ENCODE data around the gene VSIG2. TPM values are rescaled to one million over a fixed set of nuclear protein-coding genes. Genes with fewer than 3 reads are reported as not detected.

VSIG2 gene
- total RNA-seq, 1 experiment from 2014 or later, result not detected

DNA sequence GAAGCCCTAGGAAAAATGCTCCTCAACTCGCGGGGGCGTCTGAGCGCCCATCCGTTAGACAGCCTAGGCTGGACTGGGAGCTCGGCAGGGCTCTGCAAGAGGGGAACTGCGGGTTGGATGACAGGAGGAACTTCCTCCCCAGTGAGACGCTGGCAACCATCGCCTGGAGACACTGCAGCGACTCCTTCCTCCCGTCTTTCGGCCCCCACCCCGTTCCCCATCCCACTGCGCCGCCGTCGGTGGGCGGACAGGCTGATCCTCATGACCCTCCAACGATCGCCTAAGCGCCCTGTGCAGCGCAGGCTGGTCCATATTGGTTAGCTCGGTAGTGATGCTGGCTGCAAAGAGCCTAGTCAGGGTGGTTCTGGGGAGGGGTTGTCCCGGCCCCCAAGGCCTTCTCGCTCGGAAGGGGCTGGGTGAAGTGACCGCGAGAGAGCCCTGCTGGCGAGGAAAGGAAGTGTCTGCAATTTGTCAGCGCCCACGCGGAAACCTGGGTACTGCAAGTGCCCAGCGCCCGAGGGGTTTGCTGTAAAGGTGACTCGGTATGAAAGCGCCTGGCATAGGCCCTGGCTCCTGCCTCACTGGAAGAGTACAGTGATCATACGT lies 11.7 kb downstream of the VSIG2 start:
- H3K36me3 ChIP-seq, result no peaks in the 10 kb centered on the region
- peak; percentile 52 for DNase-seq
- no peaks in the 10 kb centered on the region; the same call in 1 of the 2 replicates for H3K27me3 ChIP-seq
- H3K4me3 ChIP-seq, result peak overlapping the region; percentile 58
- no peaks in the 10 kb centered on the region for H3K9me3 ChIP-seq

DNA sequence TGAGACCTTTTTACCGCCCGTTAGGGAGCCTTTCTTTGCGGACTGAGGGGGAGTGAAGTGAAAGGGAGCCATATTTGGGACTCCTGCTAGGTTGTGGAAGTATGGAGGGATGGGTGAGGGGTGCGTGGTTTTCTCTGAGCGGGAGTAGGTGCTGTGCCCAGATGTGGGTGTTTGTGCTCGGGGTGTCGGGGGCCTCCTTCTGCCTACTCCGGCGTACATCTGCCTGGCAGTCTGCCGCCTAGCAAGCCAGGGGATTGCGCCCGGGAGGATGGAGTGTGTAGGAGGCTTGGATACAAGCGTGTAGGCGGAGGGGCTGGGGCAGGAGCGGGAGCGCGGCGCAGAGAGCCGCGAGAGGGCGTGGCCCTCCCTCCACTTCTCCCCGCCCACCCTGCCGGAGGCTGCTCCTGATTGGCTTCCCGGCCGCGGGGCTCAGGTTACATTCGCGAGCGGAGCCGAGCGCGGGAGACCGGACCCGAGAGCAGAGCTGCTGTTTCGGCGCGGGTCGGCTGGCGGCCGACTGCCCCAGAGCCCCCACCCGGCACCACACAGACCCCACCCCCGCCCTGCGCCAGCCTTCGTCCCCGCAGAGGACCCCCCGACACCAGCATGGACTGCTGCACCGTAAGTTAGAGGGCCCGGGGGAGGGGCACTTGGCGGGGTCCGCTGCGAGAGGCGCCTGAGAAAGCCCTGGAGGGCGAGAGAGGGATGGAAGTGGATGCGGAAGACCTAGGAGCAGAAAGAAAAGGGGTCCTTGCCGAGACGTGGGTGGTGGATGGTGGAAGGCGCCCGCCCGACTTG lies 12.4 kb downstream of the VSIG2 start, which contains the start of gene NRGN:
Gene NRGN (plus strand): TSS at position 464 of the 798 bp plus-strand sequence. CDS start 143 bp downstream, at position 607.
- Histone ChIP-seq H3K27me3 (no peaks in the 10 kb centered on the region; the same call in 1 of the 2 replicates), H3K4me3 (peak within 1 kb of the TSS; percentile 58), H3K36me3 (no peaks in the 10 kb centered on the region), H3K9me3 (no peaks in the 10 kb centered on the region)
- peak; percentile 91 for DNase-seq

DNA sequence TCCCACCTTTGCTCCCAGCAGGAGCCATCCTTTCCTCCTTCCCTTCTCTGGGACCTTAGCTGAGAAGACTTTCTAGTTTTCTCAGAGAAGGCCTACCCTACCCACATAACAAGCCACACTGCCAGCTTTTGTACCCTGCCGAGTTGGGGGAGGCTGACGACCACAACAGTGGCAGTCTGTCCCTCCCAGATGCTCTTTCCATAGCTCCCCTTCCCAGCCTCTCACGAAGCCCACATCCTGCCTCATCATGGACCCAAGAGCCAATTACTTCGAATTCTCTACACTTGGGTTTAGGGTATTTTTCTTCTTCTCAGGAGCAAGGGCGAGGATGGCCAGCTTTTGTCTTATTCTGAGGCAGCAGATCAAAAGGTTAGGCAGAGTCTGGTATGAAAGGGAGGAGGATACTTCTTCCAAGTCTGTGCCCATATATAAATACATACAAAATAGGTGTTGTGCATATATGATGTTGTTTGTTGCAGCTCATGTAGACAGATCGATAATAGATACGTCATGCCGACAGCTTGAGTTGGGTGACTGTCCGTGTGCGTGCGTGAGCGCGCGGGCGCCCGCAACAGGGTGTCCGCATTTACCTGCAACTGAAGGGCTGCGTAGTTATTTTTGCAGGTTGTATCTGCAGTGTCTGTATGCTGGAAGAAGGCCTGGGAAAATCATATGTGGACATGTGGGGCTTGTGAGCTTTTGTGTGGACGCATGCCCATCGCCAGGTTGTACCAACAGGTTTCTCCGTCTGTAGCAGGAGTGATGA lies 13.2 kb downstream of the VSIG2 start:
- peak overlapping the region; percentile 58 for H3K4me3 ChIP-seq
- no peaks in the 10 kb centered on the region for H3K9me3 ChIP-seq
- DNase-seq, result no peak
- no peaks in the 10 kb centered on the region; the same call in 1 of the 2 replicates for H3K27me3 ChIP-seq
- no peaks in the 10 kb centered on the region for H3K36me3 ChIP-seq

DNA sequence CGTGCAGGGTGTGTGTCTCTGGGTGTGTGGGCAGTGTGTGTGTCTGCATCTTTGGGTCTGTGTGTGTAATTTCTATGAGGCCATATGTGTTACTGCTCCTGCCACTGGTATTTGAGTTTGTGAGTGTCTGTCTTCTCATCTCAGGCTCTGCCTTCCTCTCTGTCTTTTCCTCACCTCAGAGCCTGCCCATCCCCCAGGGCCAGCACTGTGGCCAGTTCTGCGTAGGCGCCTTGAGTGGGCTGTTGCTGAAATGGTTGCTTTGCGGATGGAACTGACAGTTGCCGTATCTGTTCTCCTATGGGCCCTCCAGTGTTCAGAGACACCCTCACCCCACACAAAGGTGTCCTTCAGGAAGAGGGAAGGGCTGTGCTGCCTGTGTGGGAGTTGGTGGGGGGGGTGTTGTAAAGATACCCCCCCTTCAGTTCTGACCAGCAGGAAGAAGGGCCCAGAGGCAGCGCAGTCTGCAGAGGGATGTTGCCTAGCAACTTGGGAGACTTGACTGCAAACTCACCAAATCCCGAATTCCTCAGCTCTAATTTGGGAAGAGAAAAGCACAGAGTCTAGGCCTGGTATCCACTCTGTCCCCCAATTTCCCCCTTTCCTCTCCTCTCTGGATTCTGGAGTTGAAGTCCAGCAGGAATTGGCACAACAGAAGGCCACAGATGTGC lies 14.3 kb downstream of the VSIG2 start:
- no peaks in the 10 kb centered on the region for H3K36me3 ChIP-seq
- no peak for DNase-seq
- no peaks in the 10 kb centered on the region; the same call in 1 of the 2 replicates for H3K27me3 ChIP-seq
- H3K4me3 ChIP-seq, result no peak overlapping the region
- H3K9me3 ChIP-seq, result no peaks in the 10 kb centered on the region

DNA sequence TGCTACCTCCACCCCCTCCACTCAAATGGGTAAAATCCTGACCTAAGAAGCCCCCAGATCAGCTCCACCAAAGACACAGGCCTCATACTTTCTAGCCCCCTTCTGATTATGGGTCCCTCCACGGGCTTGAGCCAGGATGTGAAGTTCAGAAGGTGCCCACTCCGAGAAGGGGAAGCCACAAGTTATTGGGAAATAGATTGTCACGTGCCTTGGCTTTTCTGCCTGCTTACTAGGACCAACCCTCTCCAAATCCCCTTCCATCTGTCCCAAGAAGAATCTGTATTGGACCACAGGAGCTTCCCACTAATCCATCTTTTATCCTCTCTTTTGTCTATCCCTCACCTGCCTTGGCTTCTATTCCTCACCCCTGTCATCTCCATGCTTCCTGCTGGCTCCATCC lies 15.3 kb downstream of the VSIG2 start:
- H3K4me3 ChIP-seq, result no peak overlapping the region
- no peaks in the 10 kb centered on the region for H3K9me3 ChIP-seq
- no peak for DNase-seq
- H3K36me3 ChIP-seq, result no peaks in the 10 kb centered on the region
- H3K27me3 ChIP-seq, result no peaks in the 10 kb centered on the region; the same call in 1 of the 2 replicates

DNA sequence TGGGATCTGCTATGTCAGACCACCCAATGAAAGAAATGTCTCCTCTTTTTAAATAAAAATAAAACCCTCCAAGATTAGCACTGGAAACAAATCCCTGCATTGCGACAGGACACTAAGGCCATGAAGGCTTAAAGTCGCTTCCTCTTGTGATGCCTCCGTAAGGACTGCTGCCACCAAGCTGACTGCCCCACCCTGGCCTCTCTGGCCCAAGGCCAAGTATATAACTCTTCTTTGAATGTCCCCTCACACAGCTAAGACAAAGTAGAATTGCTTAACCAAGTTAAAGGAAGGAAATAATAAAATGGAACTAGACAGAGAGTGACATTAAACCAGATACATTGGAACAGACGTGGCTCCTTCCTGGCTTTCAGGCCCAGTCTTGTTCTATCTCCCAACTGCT lies 19.8 kb downstream of the VSIG2 start:
- no peak for DNase-seq
- H3K36me3 ChIP-seq, result no peaks in the 10 kb centered on the region
- H3K4me3 ChIP-seq, result no peak overlapping the region
- H3K9me3 ChIP-seq, result no peaks in the 10 kb centered on the region
- H3K27me3 ChIP-seq, result peaks cover 2% of the 10 kb centered on the region; the same call in 1 of the 2 replicates

DNA sequence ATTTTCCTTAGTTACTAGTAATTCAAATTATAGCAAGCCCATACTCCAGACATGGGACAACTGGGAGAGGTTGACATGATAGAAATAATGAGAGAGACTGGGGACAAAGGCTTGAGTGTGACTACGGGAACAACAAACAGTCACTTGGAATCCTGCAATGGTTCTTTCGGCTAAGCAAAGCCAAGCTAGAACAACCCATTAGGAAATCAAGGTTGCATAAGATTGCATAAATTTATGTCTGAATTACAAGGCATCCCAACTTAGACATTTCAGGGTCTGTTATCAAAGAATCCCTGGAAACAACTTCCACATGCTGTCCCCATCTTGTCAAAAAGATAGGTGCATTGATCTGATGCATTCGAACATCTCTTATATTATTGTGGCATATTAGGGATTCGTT lies 22.5 kb downstream of the VSIG2 start:
- H3K4me3 ChIP-seq, result no peak overlapping the region

DNA sequence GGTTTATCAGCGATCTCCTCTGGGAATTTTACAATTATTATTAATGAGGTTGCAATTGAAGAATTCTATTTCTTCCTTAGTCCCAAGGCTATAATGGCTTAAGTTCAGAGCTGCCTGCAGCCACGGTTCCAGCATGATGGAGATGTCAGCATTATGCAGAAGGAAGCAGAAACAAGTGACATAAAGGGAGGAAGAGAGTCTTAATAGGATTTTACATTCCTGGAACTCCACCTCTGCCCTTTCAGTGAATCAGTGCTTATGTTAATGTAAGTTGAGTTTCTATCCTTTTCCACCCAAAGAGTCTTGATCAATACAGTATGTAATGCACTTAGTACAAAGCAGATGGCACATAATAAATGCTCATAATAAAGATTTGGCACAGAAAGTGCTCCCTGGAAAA lies 23.9 kb downstream of the VSIG2 start:
- Histone ChIP-seq H3K27me3 (peaks cover 7% of the 10 kb centered on the region; the same call in 1 of the 2 replicates), H3K9me3 (no peaks in the 10 kb centered on the region), H3K4me3 (no peak overlapping the region), H3K36me3 (no peaks in the 10 kb centered on the region)
- no peak for DNase-seq

More for the DNA sequence above, 22.5 kb downstream of the VSIG2 start:
- no peaks in the 10 kb centered on the region for H3K36me3 ChIP-seq
- H3K9me3 ChIP-seq, result no peaks in the 10 kb centered on the region
- H3K27me3 ChIP-seq, result 0 out of 2 replicates have a peak, but pooled peaks cover 2% of the 10 kb centered on the region
- no peak for DNase-seq

DNA sequence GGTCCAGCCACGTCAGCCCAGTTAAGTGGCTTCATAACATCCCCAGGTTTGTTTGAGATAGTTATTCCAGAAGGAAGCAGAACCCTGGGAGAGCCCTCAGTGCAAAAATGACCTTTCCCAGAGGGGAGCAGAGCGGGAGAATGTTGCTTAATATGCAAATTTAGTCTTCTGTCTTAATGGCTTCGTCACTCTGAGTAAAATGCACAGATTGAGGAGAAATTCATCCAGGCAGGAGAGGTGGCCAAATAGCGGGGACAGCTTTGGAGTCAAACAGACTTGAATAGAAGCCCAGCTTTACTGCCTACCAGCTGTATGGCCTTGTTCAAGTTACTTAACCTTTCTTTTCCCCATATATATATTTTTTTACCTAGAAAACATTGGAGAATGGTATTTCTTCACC lies 24.6 kb downstream of the VSIG2 start:
- no peaks in the 10 kb centered on the region for H3K36me3 ChIP-seq
- H3K27me3 ChIP-seq, result peaks cover 10% of the 10 kb centered on the region; the same call in 1 of the 2 replicates
- no peaks in the 10 kb centered on the region for H3K9me3 ChIP-seq
- H3K4me3 ChIP-seq, result no peak overlapping the region
- no peak for DNase-seq

DNA sequence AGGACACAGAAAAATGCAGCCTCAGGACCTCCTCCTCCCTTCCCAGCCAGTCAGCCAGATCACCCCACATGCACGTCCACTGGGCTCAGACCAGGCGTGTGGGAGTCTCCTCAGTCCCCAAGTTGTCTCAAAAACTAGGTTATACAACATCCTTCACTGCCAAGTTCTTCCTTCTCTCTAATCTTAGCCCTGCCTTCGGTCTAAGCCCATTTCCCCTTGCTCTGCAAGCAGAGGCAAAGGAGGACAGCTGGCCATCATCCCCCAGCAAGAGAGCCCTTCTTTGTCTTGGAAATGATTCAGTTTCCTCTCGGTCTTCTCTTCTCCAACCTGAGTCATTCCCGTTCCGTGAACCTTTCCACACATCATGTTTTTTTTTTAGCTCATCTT lies 26.3 kb downstream of the VSIG2 start:
- Histone ChIP-seq H3K4me3 (no peak overlapping the region), H3K27me3 (peaks cover 13% of the 10 kb centered on the region), H3K9me3 (no peaks in the 10 kb centered on the region), H3K36me3 (no peaks in the 10 kb centered on the region)
- DNase-seq, result no peak

DNA sequence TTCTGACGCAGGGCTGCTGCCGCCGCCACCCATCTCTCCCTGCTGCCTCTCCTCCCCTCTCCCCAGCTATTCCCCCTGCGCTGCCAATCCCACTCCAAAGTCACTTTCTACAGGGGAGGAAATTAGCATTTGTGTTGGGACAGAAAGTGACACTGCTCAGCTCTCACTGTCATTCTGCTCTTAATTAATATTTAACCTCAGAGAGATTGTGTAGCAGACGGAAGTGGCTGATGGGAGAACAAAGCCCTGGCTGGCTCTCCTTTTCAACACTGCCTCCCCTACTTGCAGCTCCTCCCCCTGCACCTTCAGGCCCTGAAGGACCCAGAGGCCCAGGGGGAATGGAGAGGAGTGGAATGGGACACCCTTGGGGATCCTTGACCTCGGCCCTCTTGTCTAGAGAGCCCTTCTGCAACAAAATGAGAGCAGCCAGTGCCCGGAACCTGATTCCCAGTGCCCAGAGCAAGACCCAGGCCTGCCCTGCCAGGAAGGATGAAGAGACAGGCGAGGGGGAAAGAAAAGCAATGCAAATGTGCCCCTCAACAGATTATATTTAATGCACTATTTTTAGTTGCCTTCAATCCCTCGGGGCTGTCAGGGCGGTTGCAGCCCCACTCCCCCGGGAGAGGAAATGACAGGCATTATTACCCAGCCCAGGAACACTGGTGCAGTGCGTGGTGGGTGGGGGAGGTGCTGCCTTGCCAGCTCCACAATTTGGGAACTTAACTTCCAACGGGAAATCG lies 26.9 kb downstream of the VSIG2 start:
- Histone ChIP-seq H3K9me3 (no peaks in the 10 kb centered on the region), H3K36me3 (no peaks in the 10 kb centered on the region), H3K4me3 (no peak overlapping the region), H3K27me3 (peaks cover 14% of the 10 kb centered on the region)
- DNase-seq, result no peak

DNA sequence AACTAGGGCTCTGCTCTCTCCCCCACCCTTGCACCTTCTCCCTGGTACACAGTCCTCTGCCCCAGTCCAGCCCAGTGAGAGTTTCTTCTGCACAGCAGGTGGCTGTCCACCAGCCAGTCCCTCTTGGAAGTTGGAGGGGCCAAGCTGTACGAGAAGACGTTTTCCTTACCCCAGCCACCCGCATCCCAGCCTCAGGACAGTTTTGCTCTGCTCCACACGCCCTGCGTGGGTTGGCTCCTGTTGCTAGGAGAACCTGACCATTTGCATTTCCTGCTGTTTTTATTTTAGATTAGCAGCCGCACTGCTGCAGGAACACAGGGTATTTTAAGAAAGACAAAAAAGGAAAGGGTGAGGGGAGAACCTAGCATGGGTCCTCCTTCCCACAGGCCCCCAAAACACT lies 29.9 kb downstream of the VSIG2 start:
- Histone ChIP-seq H3K9me3 (no peaks in the 10 kb centered on the region), H3K27me3 (peaks cover 28% of the 10 kb centered on the region), H3K4me3 (no peak overlapping the region), H3K36me3 (no peaks in the 10 kb centered on the region)
- no peak for DNase-seq

DNA sequence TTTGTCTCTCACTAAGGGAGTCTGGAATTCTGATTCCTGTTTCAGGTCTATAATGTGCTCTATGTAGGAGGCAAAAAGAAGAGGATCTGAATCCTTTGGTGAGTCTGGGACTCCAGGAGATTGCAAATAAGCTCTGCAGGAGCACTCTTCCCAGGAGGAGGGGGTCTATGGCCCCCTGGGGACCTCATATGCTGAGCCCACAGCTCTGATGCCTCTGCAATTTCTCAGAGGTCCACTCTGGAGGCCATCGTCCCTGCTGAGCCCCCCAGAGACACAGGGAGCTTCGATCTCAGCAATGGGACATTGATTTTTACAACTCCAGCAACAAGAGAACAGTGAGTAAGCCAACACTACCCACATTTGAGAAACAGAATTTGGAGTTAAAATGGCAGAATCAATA lies 32.5 kb downstream of the VSIG2 start:
- peaks cover 28% of the 10 kb centered on the region for H3K27me3 ChIP-seq
- no peaks in the 10 kb centered on the region for H3K36me3 ChIP-seq
- no peaks in the 10 kb centered on the region for H3K9me3 ChIP-seq
- DNase-seq, result no peak
- no peak overlapping the region for H3K4me3 ChIP-seq

DNA sequence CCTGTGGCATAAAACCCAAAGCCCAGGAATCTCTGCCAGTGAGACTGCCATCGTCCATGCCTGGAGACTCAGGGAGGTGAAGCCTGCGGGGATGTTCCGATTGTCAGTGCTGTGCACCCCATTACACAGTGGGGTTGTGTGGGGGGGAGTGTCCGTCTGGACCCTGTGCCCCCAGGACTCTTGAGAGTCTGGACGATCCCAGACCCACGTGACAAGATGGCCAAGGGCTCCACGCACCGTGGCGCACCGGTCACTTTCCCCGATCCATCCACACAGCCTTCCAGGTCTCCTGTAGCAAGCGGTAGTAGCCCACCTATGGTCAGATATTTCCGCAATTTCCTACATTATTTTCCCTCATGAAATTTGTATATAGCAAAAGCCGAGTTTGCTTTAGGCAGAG lies 33.3 kb downstream of the VSIG2 start:
- Histone ChIP-seq H3K36me3 (no peaks in the 10 kb centered on the region), H3K4me3 (no peak overlapping the region), H3K9me3 (no peaks in the 10 kb centered on the region), H3K27me3 (peaks cover 24% of the 10 kb centered on the region)
- DNase-seq, result no peak

DNA sequence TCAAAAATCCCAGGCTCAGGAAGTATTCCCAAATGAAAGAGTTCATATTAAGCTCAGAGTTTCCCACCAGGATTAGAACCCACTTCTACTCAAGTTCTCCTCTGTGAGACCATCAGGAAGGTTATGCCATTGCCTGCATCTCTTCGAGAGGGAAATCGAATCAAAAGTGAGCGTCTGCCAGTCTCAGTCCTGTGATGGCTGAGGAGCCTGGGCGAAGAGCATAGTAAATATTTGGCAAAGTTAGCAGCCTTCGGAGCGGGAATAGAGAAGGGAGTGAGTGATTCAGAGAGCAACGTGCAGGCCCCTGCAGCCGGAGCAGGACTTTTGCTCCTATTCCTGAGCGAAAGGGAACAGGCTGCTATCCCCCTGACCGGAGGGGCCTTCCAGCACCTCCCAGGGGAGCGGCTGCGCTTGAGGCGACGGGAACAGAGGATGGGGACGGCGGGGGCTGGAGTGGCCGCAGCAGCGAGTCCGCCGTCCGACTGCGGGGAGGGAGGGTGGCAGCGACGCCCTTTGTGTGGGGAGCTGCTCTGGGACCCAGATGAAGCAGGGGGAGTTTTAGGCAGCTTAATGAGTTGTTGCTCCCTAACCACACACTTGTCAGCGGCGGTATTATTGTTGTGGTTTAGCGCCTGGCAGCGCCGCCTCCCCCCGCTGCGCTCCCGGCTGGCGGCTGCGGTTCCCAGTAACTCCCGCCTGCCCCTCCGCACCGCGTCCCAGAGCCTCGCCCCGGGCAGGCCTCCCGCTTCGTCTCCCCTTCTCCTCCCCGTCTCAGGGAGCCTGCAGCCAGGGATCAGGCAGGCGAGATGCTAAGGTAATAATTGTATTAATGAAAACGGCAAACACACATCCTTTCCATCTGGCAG lies 34.0 kb downstream of the VSIG2 start:
- Histone ChIP-seq H3K36me3 (no peaks in the 10 kb centered on the region), H3K27me3 (peaks cover 22% of the 10 kb centered on the region), H3K9me3 (no peaks in the 10 kb centered on the region), H3K4me3 (peak overlapping the region; percentile 19; the same call in 1 of the 2 replicates)
- peak; percentile 45 for DNase-seq
